Measurements from ENCODE around the gene LAMA3.

LAMA3 gene

DNA sequence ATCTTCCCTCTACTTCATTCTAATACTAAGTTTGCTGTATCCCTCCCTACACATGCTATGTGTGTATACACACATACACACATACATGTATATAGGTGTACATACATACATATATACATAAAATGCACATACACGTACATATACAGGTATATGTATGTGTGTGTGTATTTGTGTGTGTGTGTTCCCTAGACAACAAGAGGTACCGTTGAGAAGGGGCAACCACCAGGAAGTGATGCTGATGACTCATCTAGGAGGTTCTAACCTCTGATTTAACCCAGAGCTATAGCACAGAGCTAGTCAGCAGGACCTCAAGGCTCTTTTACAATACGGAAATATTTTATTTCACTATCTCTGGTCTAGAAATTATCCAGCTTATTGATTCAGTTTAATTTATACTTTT, 139.2 kb downstream of the LAMA3 start:
- Histone ChIP-seq H3K4me2 (peak overlapping the region in 8 of 11 experiments; percentile 1 to 44 (median 28); a peak in 10 of 22 replicates), H3K27me3 (no peaks in the 10 kb centered on the region), H3K4me3 (no peak overlapping the region), H3K4me1 (peaks cover 28 to 52% (median 43%) of the 10 kb centered on the region in 10 experiments), H4K20me1 (no peaks in the 10 kb centered on the region), H3K36me3 (no peaks in the 10 kb centered on the region), H3K9me3 (replicated peaks in 1 of 11) (no peaks in the 10 kb centered on the region), H3K9ac (no peak overlapping the region), H3K27ac (peak overlapping the region in 6 of 11 experiments; percentile 22 to 69 (median 44); a peak in 9 of 22 replicates)
- TF ChIP-seq Cebpa-rat (IDR thresholded peaks at IDR 0.05) = no peak

DNA sequence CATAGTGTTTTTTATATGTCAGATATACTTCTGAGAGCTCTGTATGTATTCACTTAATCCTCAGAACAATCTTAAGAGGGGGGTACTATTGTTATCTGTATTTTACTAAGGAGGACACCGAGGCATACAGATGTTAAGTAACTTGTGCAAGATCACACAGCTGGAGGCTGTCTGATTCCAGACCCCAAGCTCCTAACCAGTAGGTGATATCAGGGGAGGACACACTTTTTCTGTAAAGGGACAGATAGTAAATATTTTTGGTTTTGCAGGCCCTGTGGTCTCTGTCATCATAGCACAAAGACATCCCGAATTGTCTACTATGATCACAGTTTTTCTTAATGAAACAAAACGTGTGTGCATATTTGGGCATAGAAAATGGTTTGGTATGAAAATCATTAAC, 143.7 kb downstream of the LAMA3 start:
- Histone ChIP-seq H3K27me3 (no peaks in the 10 kb centered on the region), H3K9ac (no peak overlapping the region), H3K4me2 (no peak overlapping the region), H4K20me1 (no peaks in the 10 kb centered on the region), H3K4me3 (no peak overlapping the region), H3K36me3 (no peaks in the 10 kb centered on the region), H3K4me1 (peaks cover 39 to 59% (median 53%) of the 10 kb centered on the region in 10 experiments), H3K9me3 (replicated peaks in 1 of 11) (peaks cover 0 to 7% (median 0%) of the 10 kb centered on the region in 11 experiments; a peak in 1 of 22 replicates), H3K27ac (no peak overlapping the region)
- TF ChIP-seq Cebpa-rat (IDR thresholded peaks at IDR 0.05) = no peak

DNA sequence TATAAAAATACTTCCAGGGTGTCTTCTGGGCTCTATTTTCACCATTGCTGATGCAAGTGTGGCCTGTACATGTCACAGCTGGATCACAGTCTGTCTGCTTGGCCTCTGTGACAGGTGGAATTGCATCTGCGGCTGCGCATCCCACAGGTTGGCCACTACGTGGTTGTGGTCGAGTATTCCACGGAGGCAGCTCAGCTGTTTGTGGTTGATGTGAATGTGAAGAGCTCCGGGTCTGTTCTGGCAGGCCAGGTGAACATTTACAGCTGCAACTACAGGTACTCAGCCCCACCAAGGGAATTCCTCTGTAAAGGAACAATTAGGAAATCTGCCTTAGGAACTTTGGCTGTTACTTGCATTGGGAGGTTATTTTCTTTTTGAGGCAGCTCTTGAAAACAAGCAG, 144.5 kb downstream of the LAMA3 start:
- Histone ChIP-seq H3K9ac (no peak overlapping the region), H3K27ac (no peak overlapping the region), H3K36me3 (no peaks in the 10 kb centered on the region), H3K9me3 (replicated peaks in 1 of 11) (peaks cover 0 to 7% (median 0%) of the 10 kb centered on the region in 11 experiments; a peak in 1 of 22 replicates), H3K4me2 (peak overlapping the region in 8 of 11 experiments; percentile 12 to 40 (median 30); a peak in 11 of 22 replicates), H3K4me3 (no peak overlapping the region), H3K4me1 (peaks cover 43 to 59% (median 55%) of the 10 kb centered on the region in 10 experiments), H3K27me3 (no peaks in the 10 kb centered on the region), H4K20me1 (no peaks in the 10 kb centered on the region)
- TF ChIP-seq Cebpa-rat (IDR thresholded peaks at IDR 0.05) = no peak

DNA sequence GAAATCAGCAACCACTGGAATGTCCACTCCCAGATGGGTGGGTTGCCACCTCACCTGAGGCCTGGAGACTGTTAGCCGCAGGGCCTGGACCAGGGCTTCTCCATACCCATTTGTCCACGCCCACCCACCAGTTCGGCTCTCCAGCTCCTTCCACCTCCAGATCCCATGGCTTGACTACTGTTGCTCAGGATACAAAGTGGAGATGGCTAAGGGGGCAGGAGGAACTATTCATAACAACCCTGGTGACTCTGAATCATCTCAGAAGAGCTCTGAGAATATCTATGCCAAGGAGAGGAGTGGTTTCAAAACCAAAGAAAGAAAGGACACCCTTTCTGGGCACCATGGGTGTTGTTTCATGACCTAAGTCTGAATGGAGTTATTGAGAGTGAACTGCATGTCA, 145.8 kb downstream of the LAMA3 start:
- H3K9me3 ChIP-seq (replicated peaks in 1 of 11) = peaks cover 0 to 7% (median 0%) of the 10 kb centered on the region in 11 experiments; a peak in 1 of 22 replicates
- no peak for TF ChIP-seq Cebpa-rat (IDR thresholded peaks at IDR 0.05)
- H3K27me3 ChIP-seq = no peaks in the 10 kb centered on the region
- H3K4me1 ChIP-seq = peaks cover 48 to 66% (median 62%) of the 10 kb centered on the region in 10 experiments
- peak overlapping the region in 10 of 11 experiments; percentile 56 to 75 (median 71); a peak in 19 of 22 replicates for H3K27ac ChIP-seq
- peak overlapping the region in 5 of 11 experiments; percentile 2 to 46 (median 27); a peak in 5 of 22 replicates for H3K9ac ChIP-seq
- H3K36me3 ChIP-seq = no peaks in the 10 kb centered on the region
- peak overlapping the region; percentile 21 to 66 (median 46) for H3K4me2 ChIP-seq
- no peaks in the 10 kb centered on the region for H4K20me1 ChIP-seq
- no peak overlapping the region for H3K4me3 ChIP-seq

DNA sequence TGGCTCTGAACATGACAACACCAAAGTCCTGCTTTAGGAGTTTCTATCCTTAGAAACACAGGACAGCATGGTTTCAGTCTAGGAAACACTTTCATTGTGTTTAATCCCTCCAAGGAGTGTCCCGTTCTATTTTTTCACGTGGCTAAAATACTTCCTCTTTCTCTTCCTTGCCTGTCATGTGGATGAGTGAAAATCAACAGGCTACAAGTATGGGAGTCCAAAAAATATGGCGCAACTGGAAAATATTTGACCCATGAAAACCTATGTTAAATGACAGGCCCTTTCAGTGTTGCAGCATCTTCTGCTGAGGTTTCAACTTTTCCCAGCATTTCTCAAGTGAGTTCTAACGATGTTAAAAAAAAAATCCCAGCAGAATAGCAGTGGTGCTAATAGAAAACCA, 146.3 kb downstream of the LAMA3 start:
- peak in 3 of 11 experiments; percentile 24 to 44 (median 37); a peak in 3 of 22 replicates for TF ChIP-seq Cebpa-rat (IDR thresholded peaks at IDR 0.05)
- H3K4me2 ChIP-seq = peak overlapping the region; percentile 21 to 66 (median 46)
- peaks cover 48 to 69% (median 62%) of the 10 kb centered on the region in 10 experiments for H3K4me1 ChIP-seq
- H3K27me3 ChIP-seq = no peaks in the 10 kb centered on the region
- no peak overlapping the region for H3K4me3 ChIP-seq
- no peaks in the 10 kb centered on the region for H4K20me1 ChIP-seq
- H3K9me3 ChIP-seq (replicated peaks in 1 of 11) = peaks cover 0 to 7% (median 0%) of the 10 kb centered on the region in 11 experiments; a peak in 1 of 22 replicates
- peak overlapping the region in 5 of 11 experiments; percentile 2 to 46 (median 27); a peak in 5 of 22 replicates for H3K9ac ChIP-seq
- no peaks in the 10 kb centered on the region for H3K36me3 ChIP-seq
- peak overlapping the region in 10 of 11 experiments; percentile 56 to 75 (median 71); a peak in 19 of 22 replicates for H3K27ac ChIP-seq

DNA sequence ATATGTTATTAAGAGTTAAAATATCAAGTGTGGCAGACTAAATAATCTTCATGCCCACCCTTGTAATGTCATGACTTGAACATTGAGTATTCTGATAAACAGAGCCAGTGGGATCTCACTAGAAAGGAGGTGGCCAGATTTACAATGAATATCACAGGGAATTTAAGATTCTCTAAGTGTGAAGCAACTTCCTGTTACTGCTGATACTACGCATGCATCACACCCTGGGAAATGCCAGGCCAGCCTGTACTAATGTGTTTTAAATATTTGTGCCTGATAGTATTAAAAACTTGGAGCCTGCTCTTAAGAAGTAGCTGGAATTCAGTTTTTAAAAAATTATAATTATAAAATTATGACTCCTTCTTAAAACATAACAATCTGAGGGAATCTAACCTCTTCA, 148.3 kb downstream of the LAMA3 start:
- peak overlapping the region; percentile 34 to 93 (median 87); a peak in 21 of 22 replicates for H3K27ac ChIP-seq
- H3K4me1 ChIP-seq = peaks cover 48 to 70% (median 63%) of the 10 kb centered on the region in 10 experiments
- H3K9me3 ChIP-seq (replicated peaks in 1 of 11) = peaks cover 0 to 21% (median 9%) of the 10 kb centered on the region in 11 experiments; a peak in 14 of 22 replicates
- H3K27me3 ChIP-seq = no peaks in the 10 kb centered on the region
- peaks cover 0 to 5% (median 3%) of the 10 kb centered on the region in 11 experiments; a peak in 6 of 22 replicates for H3K36me3 ChIP-seq
- H4K20me1 ChIP-seq = no peaks in the 10 kb centered on the region
- H3K4me2 ChIP-seq = peak overlapping the region; percentile 65 to 90 (median 77); a peak in 21 of 22 replicates
- peak overlapping the region in 10 of 11 experiments; percentile 17 to 76 (median 70); a peak in 18 of 22 replicates for H3K9ac ChIP-seq
- no peak overlapping the region for H3K4me3 ChIP-seq
- peak in 2 of 11 experiments; percentile 52 to 63; a peak in 3 of 22 replicates for TF ChIP-seq Cebpa-rat (IDR thresholded peaks at IDR 0.05)

DNA sequence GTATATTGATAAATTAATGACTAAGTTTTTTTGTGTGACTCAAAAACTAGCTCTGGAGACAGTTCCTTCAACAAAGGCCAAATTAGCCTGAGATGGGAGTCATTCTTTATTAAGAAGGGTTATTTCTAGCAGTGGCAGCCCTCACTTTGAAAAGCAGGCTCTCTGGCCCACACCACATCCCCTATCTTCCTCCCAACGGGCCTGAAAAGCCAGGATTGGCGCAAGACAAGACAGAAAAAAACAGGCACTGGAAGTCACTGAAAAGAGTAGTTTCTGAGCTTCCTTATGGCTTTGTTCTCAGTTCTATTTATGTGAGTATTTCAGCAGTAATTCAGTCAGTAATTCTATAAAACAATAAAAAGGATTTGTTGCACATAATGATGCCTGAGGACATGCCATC, 149.0 kb downstream of the LAMA3 start:
- peak overlapping the region; percentile 34 to 93 (median 87); a peak in 21 of 22 replicates for H3K27ac ChIP-seq
- H3K36me3 ChIP-seq = peaks cover 0 to 11% (median 7%) of the 10 kb centered on the region in 11 experiments; a peak in 7 of 22 replicates
- H3K27me3 ChIP-seq = no peaks in the 10 kb centered on the region
- peak overlapping the region; percentile 9 to 76 (median 69); a peak in 21 of 22 replicates for H3K9ac ChIP-seq
- peaks cover 48 to 76% (median 67%) of the 10 kb centered on the region in 10 experiments for H3K4me1 ChIP-seq
- peak overlapping the region; percentile 65 to 90 (median 77) for H3K4me2 ChIP-seq
- H4K20me1 ChIP-seq = no peaks in the 10 kb centered on the region
- H3K4me3 ChIP-seq = peak overlapping the region in 7 of 10 experiments; percentile 20 to 51 (median 44); a peak in 10 of 20 replicates
- TF ChIP-seq Cebpa-rat (IDR thresholded peaks at IDR 0.05) = no peak
- H3K9me3 ChIP-seq (replicated peaks in 1 of 11) = peaks cover 0 to 27% (median 15%) of the 10 kb centered on the region in 11 experiments; a peak in 15 of 22 replicates

DNA sequence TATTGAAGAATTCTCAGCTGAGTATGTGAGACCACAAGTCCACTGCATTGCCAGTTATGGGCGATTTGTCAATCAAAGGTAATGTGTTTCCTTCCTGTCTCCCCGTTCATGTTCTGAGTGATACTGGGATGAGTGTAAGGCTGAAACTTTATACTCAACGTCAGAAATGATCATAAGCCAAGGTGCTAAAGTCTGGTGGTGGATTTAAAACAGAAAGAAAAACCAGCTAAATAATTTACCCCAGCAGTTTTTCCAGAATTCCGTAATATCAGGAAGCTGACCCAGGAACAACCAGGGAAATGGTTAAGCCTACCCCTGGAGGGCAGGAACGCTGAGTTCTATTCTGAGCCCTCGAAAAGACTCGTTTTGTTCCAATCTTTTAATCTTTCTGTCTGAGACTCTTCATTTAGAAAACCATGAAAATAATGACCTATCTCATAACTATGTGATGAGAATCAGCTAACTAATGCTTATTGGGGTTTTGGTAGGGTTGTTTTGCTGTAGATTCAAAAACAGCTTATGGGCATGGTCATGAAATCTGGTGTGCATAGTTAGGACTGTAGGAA, 149.6 kb downstream of the LAMA3 start:
- H4K20me1 ChIP-seq = no peaks in the 10 kb centered on the region
- peaks cover 0 to 33% (median 18%) of the 10 kb centered on the region in 11 experiments; a peak in 15 of 22 replicates for H3K9me3 ChIP-seq (replicated peaks in 1 of 11)
- peak overlapping the region in 8 of 10 experiments; percentile 19 to 51 (median 36); a peak in 13 of 20 replicates for H3K4me3 ChIP-seq
- H3K27me3 ChIP-seq = no peaks in the 10 kb centered on the region
- H3K4me2 ChIP-seq = peak overlapping the region; percentile 65 to 90 (median 77)
- no peak for TF ChIP-seq Cebpa-rat (IDR thresholded peaks at IDR 0.05)
- H3K36me3 ChIP-seq = peaks cover 0 to 18% (median 10%) of the 10 kb centered on the region in 11 experiments; a peak in 7 of 22 replicates
- peaks cover 48 to 78% (median 71%) of the 10 kb centered on the region in 10 experiments for H3K4me1 ChIP-seq
- peak overlapping the region; percentile 9 to 76 (median 69); a peak in 20 of 22 replicates for H3K9ac ChIP-seq
- H3K27ac ChIP-seq = peak overlapping the region in 10 of 11 experiments; percentile 60 to 93 (median 87); a peak in 21 of 22 replicates

DNA sequence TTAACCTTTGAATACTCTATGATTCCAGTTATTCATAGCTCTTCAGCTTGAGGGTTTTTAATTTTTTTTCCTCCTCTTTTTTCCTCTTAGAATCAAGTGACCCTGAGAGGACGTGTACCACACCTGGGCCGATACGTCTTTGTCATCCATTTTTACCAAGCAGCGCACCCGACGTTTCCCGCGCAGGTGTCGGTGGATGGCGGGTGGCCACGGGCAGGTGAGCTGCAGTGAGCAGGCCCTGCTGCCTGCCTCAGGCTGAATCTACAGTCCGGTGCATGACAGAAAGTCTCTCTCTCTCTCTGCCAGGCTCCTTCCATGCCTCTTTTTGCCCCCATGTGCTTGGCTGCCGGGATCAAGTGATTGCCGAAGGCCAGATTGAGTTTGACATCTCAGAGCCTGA, 153.1 kb downstream of the LAMA3 start:
- peaks cover 22 to 59% (median 50%) of the 10 kb centered on the region in 10 experiments for H3K4me1 ChIP-seq
- H3K4me3 ChIP-seq = no peak overlapping the region
- H3K27ac ChIP-seq = 0 out of 22 replicates have a peak overlapping the region, but pooled peaks of 2 of the 11 experiments have one; percentile 9 to 48
- no peaks in the 10 kb centered on the region for H3K27me3 ChIP-seq
- no peak for TF ChIP-seq Cebpa-rat (IDR thresholded peaks at IDR 0.05)
- H3K9me3 ChIP-seq (replicated peaks in 1 of 11) = peaks cover 0 to 42% (median 22%) of the 10 kb centered on the region in 11 experiments; a peak in 15 of 22 replicates
- peak overlapping the region in 2 of 11 experiments; percentile 43 to 57; a peak in 2 of 22 replicates for H3K4me2 ChIP-seq
- H3K36me3 ChIP-seq = peaks cover 0 to 47% (median 22%) of the 10 kb centered on the region in 11 experiments; a peak in 10 of 22 replicates
- no peak overlapping the region for H3K9ac ChIP-seq
- H4K20me1 ChIP-seq = no peaks in the 10 kb centered on the region

All from BLaER1 treated with 17β-estradiol and CSF1 and Interleukin-3, amounts not matched to agents 10 nM and 100 nM (cell line).